NB4 (cell line): Measurements from ENCODE around the gene CDH12.

Experiments
- MYC ChIP-seq: IDR thresholded peaks from 2 replicates; pipeline ENCODE4 v1.6.1; 2011; ENCODE audit warnings: low read depth, low read length
- POLR2A ChIP-seq: IDR thresholded peaks from 2 replicates; pipeline ENCODE4 v1.6.1; 2011; ENCODE audit warnings: mild to moderate bottlenecking; ENCODE audit not compliant: insufficient read length; ENCODE audit errors: extremely low read depth
- TF ChIP-seq, protein P1 (sequence below): IDR thresholded peaks from one replicate; pipeline ENCODE4 v1.5.1; 2012; ENCODE audit warnings: low read depth, low read length
- TF ChIP-seq, protein P2 (sequence below): IDR thresholded peaks from 2 replicates; pipeline ENCODE4 v1.6.1; 2011; ENCODE audit warnings: low read depth, low read length

DNA sequence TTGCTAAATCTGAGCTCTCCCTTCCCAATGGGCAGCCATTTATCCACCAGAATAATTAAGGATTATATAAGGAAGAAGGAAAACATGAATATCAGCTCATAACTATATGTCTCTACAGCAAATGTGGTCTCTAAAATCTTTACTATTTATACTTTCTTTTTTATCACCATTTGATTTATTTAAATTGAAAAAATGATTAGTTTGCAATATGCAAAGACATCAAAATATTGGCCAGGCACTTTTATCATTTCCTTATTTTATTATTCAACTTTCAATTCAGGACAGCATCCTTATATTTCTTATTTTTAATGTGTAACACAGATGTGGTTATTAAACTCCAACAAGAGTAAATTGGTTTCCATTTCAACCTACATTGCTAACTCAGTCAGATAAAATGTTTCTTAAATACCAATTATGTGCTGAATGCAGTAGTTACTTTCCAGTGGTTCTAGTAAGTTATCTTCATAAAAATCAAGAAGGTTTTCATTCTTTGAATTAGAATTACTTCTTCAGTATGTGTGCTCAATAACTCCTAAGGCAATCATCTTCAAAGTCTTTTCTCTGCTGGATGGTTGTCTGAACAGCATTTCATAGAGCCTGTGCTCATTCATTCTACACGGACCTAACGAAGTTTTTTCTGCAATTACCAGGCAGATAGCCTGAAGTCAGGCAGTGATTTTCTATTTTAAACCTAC lies 1148.0 kb downstream of the CDH12 start:
- no peak for TF ChIP-seq POLR2A
- TF ChIP-seq, protein P1, sequence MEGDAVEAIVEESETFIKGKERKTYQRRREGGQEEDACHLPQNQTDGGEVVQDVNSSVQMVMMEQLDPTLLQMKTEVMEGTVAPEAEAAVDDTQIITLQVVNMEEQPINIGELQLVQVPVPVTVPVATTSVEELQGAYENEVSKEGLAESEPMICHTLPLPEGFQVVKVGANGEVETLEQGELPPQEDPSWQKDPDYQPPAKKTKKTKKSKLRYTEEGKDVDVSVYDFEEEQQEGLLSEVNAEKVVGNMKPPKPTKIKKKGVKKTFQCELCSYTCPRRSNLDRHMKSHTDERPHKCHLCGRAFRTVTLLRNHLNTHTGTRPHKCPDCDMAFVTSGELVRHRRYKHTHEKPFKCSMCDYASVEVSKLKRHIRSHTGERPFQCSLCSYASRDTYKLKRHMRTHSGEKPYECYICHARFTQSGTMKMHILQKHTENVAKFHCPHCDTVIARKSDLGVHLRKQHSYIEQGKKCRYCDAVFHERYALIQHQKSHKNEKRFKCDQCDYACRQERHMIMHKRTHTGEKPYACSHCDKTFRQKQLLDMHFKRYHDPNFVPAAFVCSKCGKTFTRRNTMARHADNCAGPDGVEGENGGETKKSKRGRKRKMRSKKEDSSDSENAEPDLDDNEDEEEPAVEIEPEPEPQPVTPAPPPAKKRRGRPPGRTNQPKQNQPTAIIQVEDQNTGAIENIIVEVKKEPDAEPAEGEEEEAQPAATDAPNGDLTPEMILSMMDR = no peak
- no peak for TF ChIP-seq MYC
- TF ChIP-seq, protein P2, sequence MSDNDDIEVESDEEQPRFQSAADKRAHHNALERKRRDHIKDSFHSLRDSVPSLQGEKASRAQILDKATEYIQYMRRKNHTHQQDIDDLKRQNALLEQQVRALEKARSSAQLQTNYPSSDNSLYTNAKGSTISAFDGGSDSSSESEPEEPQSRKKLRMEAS = no peak
